H9 (cell line): ENCODE measurements around the gene NR3C2. TPM values are rescaled to one million over a fixed set of nuclear protein-coding genes. Genes with fewer than 3 reads are reported as not detected.

Source experiments
- DNase-seq: peaks from one replicate; pipeline ENCODE4 v3.0.0-alpha.2; 2017
- H2AFZ ChIP-seq: one replicate; pipeline ENCODE4 v1.6.1; 2013; ENCODE audit warnings: mild to moderate bottlenecking, low read length, control low read depth, moderate library complexity
- H2AK5ac ChIP-seq: 2 replicates; pipeline ENCODE4 v1.6.1; 2013; ENCODE audit warnings: low read length, control low read depth, mixed read lengths; ENCODE audit not compliant: insufficient read length
- H2BK120ac ChIP-seq: one replicate; pipeline ENCODE4 v1.6.1; 2013; ENCODE audit warnings: low read depth, mild to moderate bottlenecking, low read length, control low read depth, inconsistent platforms; ENCODE audit not compliant: poor library complexity, severe bottlenecking
- H2BK12ac ChIP-seq: 2 replicates; pipeline ENCODE4 v1.6.1; 2013; ENCODE audit warnings: low read length, control low read depth, mixed read lengths, low read depth; ENCODE audit not compliant: insufficient read length
- H2BK15ac ChIP-seq: 2 replicates; pipeline ENCODE4 v1.6.1; 2013; ENCODE audit warnings: low read depth, low read length, control low read depth
- H2BK20ac ChIP-seq: one replicate; pipeline ENCODE4 v1.6.1; 2013; ENCODE audit warnings: low read depth, mild to moderate bottlenecking, low read length, control low read depth, inconsistent platforms; ENCODE audit not compliant: poor library complexity, severe bottlenecking
- H2BK5ac ChIP-seq: 2 replicates; pipeline ENCODE4 v1.6.1; 2013; ENCODE audit warnings: low read length, control low read depth, mixed read lengths; ENCODE audit not compliant: insufficient read length
- H3K14ac ChIP-seq: 2 replicates; pipeline ENCODE4 v1.6.1; 2013; ENCODE audit warnings: low read length, control low read depth; ENCODE audit not compliant: insufficient read depth
- H3K18ac ChIP-seq: 2 replicates; pipeline ENCODE4 v1.6.1; 2013; ENCODE audit warnings: low read depth, mild to moderate bottlenecking, mixed read lengths, low read length, control low read depth; ENCODE audit not compliant: insufficient read length
- H3K23ac ChIP-seq: 2 replicates; pipeline ENCODE4 v1.6.1; 2013; ENCODE audit warnings: low read length, control low read depth, mixed read lengths, low read depth; ENCODE audit not compliant: insufficient read length
- H3K23me2 ChIP-seq: 2 replicates; pipeline ENCODE4 v1.6.1; 2013; ENCODE audit warnings: low read depth, mild to moderate bottlenecking, mixed read lengths, low read length, control low read depth; ENCODE audit not compliant: insufficient read length, poor library complexity, severe bottlenecking
- H3K27ac ChIP-seq: 2 replicates; pipeline ENCODE4 v1.5.1; 2013; ENCODE audit warnings: low read length, control low read depth, mixed read lengths, low read depth; ENCODE audit not compliant: insufficient read length
- H3K27me3 ChIP-seq: 2 replicates; pipeline ENCODE4 v1.6.1; 2013; ENCODE audit warnings: low read length, control low read depth, inconsistent platforms; ENCODE audit not compliant: insufficient read depth
- H3K4ac ChIP-seq: 2 replicates; pipeline ENCODE4 v1.6.1; 2013; ENCODE audit warnings: low read depth, mild to moderate bottlenecking, control low read depth, inconsistent platforms, low read length, moderate library complexity
- H3K4me1 ChIP-seq: 2 replicates; pipeline ENCODE4 v1.6.1; 2013; ENCODE audit warnings: low read length, control low read depth, inconsistent platforms; ENCODE audit not compliant: insufficient read depth
- H3K4me2 ChIP-seq: 2 replicates; pipeline ENCODE4 v1.6.1; 2013; ENCODE audit warnings: low read length, control low read depth, mixed read lengths; ENCODE audit not compliant: insufficient read length, insufficient read depth
- H3K56ac ChIP-seq: 2 replicates; pipeline ENCODE4 v1.6.1; 2013; ENCODE audit warnings: low read depth, mild to moderate bottlenecking, mixed read lengths, low read length, control low read depth; ENCODE audit not compliant: insufficient read length
- H3K79me1 ChIP-seq: 2 replicates; pipeline ENCODE4 v1.6.1; 2013; ENCODE audit warnings: low read depth, mild to moderate bottlenecking, moderate library complexity, low read length, control low read depth, inconsistent platforms; ENCODE audit not compliant: insufficient read depth, poor library complexity, severe bottlenecking
- H3K79me2 ChIP-seq: 2 replicates; pipeline ENCODE4 v1.6.1; 2013; ENCODE audit warnings: low read length, control low read depth, inconsistent platforms; ENCODE audit not compliant: insufficient read depth
- H3K9ac ChIP-seq: 2 replicates; pipeline ENCODE4 v1.6.1; 2013; ENCODE audit warnings: low read length, control low read depth, mixed read lengths; ENCODE audit not compliant: insufficient read length; ENCODE audit errors: extremely low read depth
- H3K9me3 ChIP-seq: one replicate; pipeline ENCODE4 v1.6.1; 2013; ENCODE audit warnings: low read depth, low read length, inconsistent platforms; ENCODE audit not compliant: control insufficient read depth
- H3T11ph ChIP-seq: one replicate; pipeline ENCODE4 v1.6.1; 2013; ENCODE audit warnings: mild to moderate bottlenecking, low read length, control low read depth, inconsistent platforms
- H4K20me1 ChIP-seq: one replicate; pipeline ENCODE4 v1.6.1; 2013; ENCODE audit not compliant: control insufficient read depth, insufficient read length, insufficient read depth
- H4K5ac ChIP-seq: 2 replicates; pipeline ENCODE4 v1.6.1; 2013; ENCODE audit warnings: low read depth, mild to moderate bottlenecking, mixed read lengths, low read length, control low read depth; ENCODE audit not compliant: insufficient read length
- H4K8ac ChIP-seq: replicated peaks from 2 replicates; pipeline ENCODE4 v1.6.1; 2013; ENCODE audit warnings: low read length, control low read depth, mixed read lengths, low read depth; ENCODE audit not compliant: insufficient read length
- H4K91ac ChIP-seq: 2 replicates; pipeline ENCODE4 v1.6.1; 2013; ENCODE audit warnings: low read depth, mild to moderate bottlenecking, moderate library complexity, mixed read lengths, low read length, control low read depth; ENCODE audit not compliant: insufficient read length
- H3K27ac Mint-ChIP-seq, 3 experiments: 2 replicates in 2 of 3; 3 replicates in 1 of 3; pipeline ENCODE4 v1.8.0; 2020 to 2021; ENCODE audit warnings: mixed read lengths in 3 of 3, mild to moderate bottlenecking in 1 of 3, moderate library complexity in 1 of 3
- H3K27me3 Mint-ChIP-seq: 2 replicates; pipeline ENCODE4 v1.8.0; 2021; ENCODE audit warnings: low read depth, mild to moderate bottlenecking, moderate library complexity, mixed read lengths
- H3K36me3 Mint-ChIP-seq, 3 experiments: 2 replicates in 2 of 3; 3 replicates in 1 of 3; pipeline ENCODE4 v1.8.0; 2020 to 2021; ENCODE audit warnings: low read depth in 3 of 3, mixed read lengths in 3 of 3; ENCODE audit not compliant: insufficient read depth in 1 of 3
- H3K4me1 Mint-ChIP-seq, 2 experiments: 2 replicates each; pipeline ENCODE4 v1.8.0; 2020; ENCODE audit warnings: mixed read lengths in 2 of 2
- H3K4me3 Mint-ChIP-seq, 2 experiments: 2 replicates in 1 of 2; 3 replicates in 1 of 2; pipeline ENCODE4 v1.8.0; 2020 to 2021; ENCODE audit warnings: mild to moderate bottlenecking in 2 of 2, mixed read lengths in 2 of 2, moderate library complexity in 1 of 2
- H3K9me3 Mint-ChIP-seq, 2 experiments: 2 replicates in 1 of 2; 3 replicates in 1 of 2; pipeline ENCODE4 v1.8.0; 2020; ENCODE audit warnings: mild to moderate bottlenecking in 2 of 2, mixed read lengths in 2 of 2, moderate library complexity in 1 of 2
- WGBS: extraction: QIAGEN DNeasy Blood & Tissue Kit; methylation state at CpG from one replicate; pipeline ENCODE4 v1.1.7; 2013; ENCODE audit warnings: missing lambda C conversion rate, low lambda C conversion rate, mixed read lengths; ENCODE audit not compliant: insufficient read length; ENCODE audit errors: extremely low coverage; 5-methylcytosine and 5-hydroxymethylcytosine counted together
- total RNA-seq: library from RNA; stranded (reverse); gene quantifications from 2 replicates; pipeline ENCODE4 v1.2.1, GENCODE V29; 2021
- TF ChIP-seq, protein P1 (sequence below): fragments of 200-600 bp; sonication (generic); conservative IDR thresholded peaks from 3 replicates; pipeline ENCODE4 v1.8.0; 2021; ENCODE audit warnings: antibody characterized with exemption, mild to moderate bottlenecking

The NR3C2 gene
- total RNA-seq, 1 experiment from 2014 or later, result 1.4 TPM

DNA sequence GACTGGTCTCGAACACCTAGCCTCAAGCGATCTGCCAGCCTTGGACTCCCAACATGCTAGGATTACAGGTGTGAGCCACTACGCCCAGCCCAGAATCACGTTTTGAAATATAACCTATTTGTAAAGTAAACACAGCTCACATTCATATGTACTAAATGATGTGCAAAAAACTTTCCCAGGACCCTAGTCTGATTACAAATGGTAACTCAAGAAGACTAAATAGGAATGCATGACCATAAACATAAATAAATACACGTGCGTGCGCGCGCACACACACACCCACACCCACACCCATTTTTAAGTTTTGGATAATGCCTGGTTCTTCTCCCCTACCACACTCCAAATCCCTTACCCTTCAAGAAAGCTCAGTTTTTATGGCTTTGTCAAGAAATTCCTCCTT is 163.9 kb downstream of the NR3C2 start:
- H3K27ac ChIP-seq, result no peak overlapping the region
- H3K23ac ChIP-seq, result no peak overlapping the region
- H3T11ph ChIP-seq, result no peak overlapping the region
- TF ChIP-seq, protein P1, sequence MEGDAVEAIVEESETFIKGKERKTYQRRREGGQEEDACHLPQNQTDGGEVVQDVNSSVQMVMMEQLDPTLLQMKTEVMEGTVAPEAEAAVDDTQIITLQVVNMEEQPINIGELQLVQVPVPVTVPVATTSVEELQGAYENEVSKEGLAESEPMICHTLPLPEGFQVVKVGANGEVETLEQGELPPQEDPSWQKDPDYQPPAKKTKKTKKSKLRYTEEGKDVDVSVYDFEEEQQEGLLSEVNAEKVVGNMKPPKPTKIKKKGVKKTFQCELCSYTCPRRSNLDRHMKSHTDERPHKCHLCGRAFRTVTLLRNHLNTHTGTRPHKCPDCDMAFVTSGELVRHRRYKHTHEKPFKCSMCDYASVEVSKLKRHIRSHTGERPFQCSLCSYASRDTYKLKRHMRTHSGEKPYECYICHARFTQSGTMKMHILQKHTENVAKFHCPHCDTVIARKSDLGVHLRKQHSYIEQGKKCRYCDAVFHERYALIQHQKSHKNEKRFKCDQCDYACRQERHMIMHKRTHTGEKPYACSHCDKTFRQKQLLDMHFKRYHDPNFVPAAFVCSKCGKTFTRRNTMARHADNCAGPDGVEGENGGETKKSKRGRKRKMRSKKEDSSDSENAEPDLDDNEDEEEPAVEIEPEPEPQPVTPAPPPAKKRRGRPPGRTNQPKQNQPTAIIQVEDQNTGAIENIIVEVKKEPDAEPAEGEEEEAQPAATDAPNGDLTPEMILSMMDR, result no peak
- no peaks in the 10 kb centered on the region for H3K36me3 Mint-ChIP-seq
- no peak overlapping the region for H2BK20ac ChIP-seq
- no peak for DNase-seq
- H3K79me1 ChIP-seq, result no peaks in the 10 kb centered on the region
- no peak overlapping the region for H2BK12ac ChIP-seq
- H3K23me2 ChIP-seq, result no peaks in the 10 kb centered on the region
- H3K4me3 Mint-ChIP-seq, result no peak overlapping the region
- no peak overlapping the region for H2BK5ac ChIP-seq
- no peak overlapping the region for H4K5ac ChIP-seq
- H4K91ac ChIP-seq, result no peak overlapping the region
- H4K8ac ChIP-seq, result no peak overlapping the region
- no peaks in the 10 kb centered on the region for H3K9me3 ChIP-seq
- no peak overlapping the region for H3K4me2 ChIP-seq
- no peaks in the 10 kb centered on the region for H3K79me2 ChIP-seq
- no peak overlapping the region for H2AK5ac ChIP-seq
- H3K27ac Mint-ChIP-seq, result no peak overlapping the region
- H2AFZ ChIP-seq, result no peak overlapping the region
- no peak overlapping the region for H3K14ac ChIP-seq
- H3K27me3 ChIP-seq, result no peaks in the 10 kb centered on the region
- no peaks in the 10 kb centered on the region; the same call in 1 of the 2 replicates for H3K27me3 Mint-ChIP-seq
- no peak overlapping the region for H2BK120ac ChIP-seq
- H3K4ac ChIP-seq, result no peak overlapping the region
- no peaks in the 10 kb centered on the region for H4K20me1 ChIP-seq
- H3K18ac ChIP-seq, result no peak overlapping the region
- no peak overlapping the region for H3K56ac ChIP-seq
- H2BK15ac ChIP-seq, result no peak overlapping the region
- no peaks in the 10 kb centered on the region for H3K9me3 Mint-ChIP-seq
- H3K4me1 Mint-ChIP-seq, result no peaks in the 10 kb centered on the region
- no CpG with 5 or more reads among the region's 9 CpGs for WGBS
- no peaks in the 10 kb centered on the region for H3K4me1 ChIP-seq
- no peak overlapping the region for H3K9ac ChIP-seq
